Lung (tissue), 12 donors: ENCODE data around the gene CCHCR1. TPM values are rescaled to one million over a fixed set of nuclear protein-coding genes. Genes with fewer than 3 reads are reported as not detected.
A peak's percentile ranks its signal among the peaks of the same experiment; 100 is the strongest.

Experiments used
- ATAC-seq: fragments of 200-7000 bp; cut with Tn5 transposase; one replicate; pipeline ENCODE4 v1.9.1; 2020; ENCODE audit warnings: moderate number of reproducible peaks; ENCODE audit not compliant: insufficient read depth, low FRiP score
- DNase-seq, 3 donors: peaks; one replicate each; pipeline ENCODE4 v3.0.0-alpha.2; 2013 to 2017
- H3K27ac ChIP-seq, 2 donors: one replicate each; pipeline ENCODE4 v1.5.1; 2013; ENCODE audit warnings: mild to moderate bottlenecking in 2 of 2, moderate library complexity in 2 of 2, control low read depth in 1 of 2, inconsistent platforms in 1 of 2, low read depth in 1 of 2, low read length in 1 of 2
- H3K27me3 ChIP-seq, 3 donors: one replicate each; pipeline ENCODE4 v1.5.1; 2013; ENCODE audit warnings: low read length in 2 of 3; ENCODE audit not compliant: control insufficient read depth in 3 of 3, insufficient read depth in 3 of 3
- H3K36me3 ChIP-seq, 4 donors: one replicate each; pipeline ENCODE4 v1.5.1; 2013; ENCODE audit warnings: low read length in 4 of 4, mild to moderate bottlenecking in 1 of 4, moderate library complexity in 1 of 4; ENCODE audit not compliant: control insufficient read depth in 4 of 4, insufficient read depth in 4 of 4
- H3K4me1 ChIP-seq, 5 donors: one replicate each; pipeline ENCODE4 v1.5.1; 2013; ENCODE audit warnings: low read length in 5 of 5, mild to moderate bottlenecking in 2 of 5, moderate library complexity in 1 of 5; ENCODE audit not compliant: control insufficient read depth in 5 of 5, insufficient read depth in 5 of 5
- H3K4me3 ChIP-seq: one replicate; pipeline ENCODE4 v1.5.1; 2013; ENCODE audit warnings: mild to moderate bottlenecking, control low read depth, moderate library complexity
- H3K9ac ChIP-seq, 2 donors: one replicate each; pipeline ENCODE4 v1.5.1; 2013; ENCODE audit warnings: low read length in 2 of 2, control low read depth in 1 of 2; ENCODE audit not compliant: insufficient read depth in 1 of 2
- H3K9me3 ChIP-seq, 4 donors: one replicate each; pipeline ENCODE4 v1.5.1; 2013; ENCODE audit warnings: low read length in 3 of 4, mild to moderate bottlenecking in 1 of 4, moderate library complexity in 1 of 4; ENCODE audit not compliant: control insufficient read depth in 4 of 4, insufficient read depth in 3 of 4
- CTCF ChIP-seq: IDR thresholded peaks from 2 replicates; pipeline ENCODE4 v1.5.1; 2012; ENCODE audit warnings: mild to moderate bottlenecking; ENCODE audit errors: control extremely low read depth, extremely low read depth
- WGBS, 2 donors: extraction: QIAGEN DNeasy Blood & Tissue Kit; methylation state at CpG; one replicate each; pipeline ENCODE4 v1.1.7; 2013; 5-methylcytosine and 5-hydroxymethylcytosine counted together
- polyA plus RNA-seq, 2 donors: library from polyadenylated mRNA; stranded (reverse); fragments of 200-250 nt; gene quantifications; one replicate each; pipeline ENCODE4 v1.2.1, GENCODE V29; 2013
- total RNA-seq, 2 donors: library from RNA; depleted of rRNA in 1 of 2; stranded (reverse); fragments of >200 nt in 1 of 2; gene quantifications; one replicate each; pipeline ENCODE4 v1.2.1, GENCODE V29; 2014 to 2021
- donor health status: control.
- donor health status: control.
- donor health status: Bipolar disorder and iron deficiency.
- donor health status: healthy.
- donor health status: DM: yes; HTN: yes; CAD: no.

CCHCR1 gene
- total and polyA plus RNA-seq, 4 donors, result 11.0 to 32.8 (median 17.2) TPM

- no peaks in the 10 kb centered on the region for H3K9me3 ChIP-seq
- H3K36me3 ChIP-seq, result no peaks in the 10 kb centered on the region
- DNase-seq, result no peak
- H3K27ac ChIP-seq, result peak overlapping the region in 1 of 2 donors; percentile 13
- peaks cover 0 to 21% (median 0%) of the 10 kb centered on the region in 5 donors for H3K4me1 ChIP-seq
- no peak overlapping the region for H3K9ac ChIP-seq
- H3K27me3 ChIP-seq, result peaks cover 0 to 4% (median 0%) of the 10 kb centered on the region in 3 donors
- TF ChIP-seq CTCF, result no peak
- WGBS, 2 donors, result 64 to 67% methylated on average over 12 of the region's 12 CpGs
- no peak for ATAC-seq
- H3K4me3 ChIP-seq, result no peak overlapping the region
Observed at GRCh38 chr6:31125586-31126363, 31.8 kb downstream of the CCHCR1 start.

- ATAC-seq (peak; percentile 43), DNase-seq (peak in 1 of 3 donors; percentile 16)
- H3K4me1 ChIP-seq, result peaks cover 0 to 24% (median 0%) of the 10 kb centered on the region in 5 donors
- no peaks in the 10 kb centered on the region for H3K9me3 ChIP-seq
- no peak overlapping the region for H3K4me3 ChIP-seq
- H3K36me3 ChIP-seq, result no peaks in the 10 kb centered on the region
- H3K27ac ChIP-seq, result peak overlapping the region in 1 of 2 donors; percentile 3
- WGBS, 2 donors, result 33 to 57% methylated on average over 8 of the region's 8 CpGs
- TF ChIP-seq CTCF, result no peak
- peaks cover 0 to 4% (median 0%) of the 10 kb centered on the region in 3 donors for H3K27me3 ChIP-seq
- no peak overlapping the region for H3K9ac ChIP-seq
Observed at GRCh38 chr6:31125162-31125561, 32.4 kb downstream of the CCHCR1 start.

- peak; percentile 47 to 89 (median 88) for DNase-seq
- Histone ChIP-seq H3K36me3 (no peaks in the 10 kb centered on the region), H3K9ac (no peak overlapping the region), H3K9me3 (no peaks in the 10 kb centered on the region), H3K27ac (peak overlapping the region; percentile 24 to 89), H3K4me1 (peaks cover 0 to 24% (median 0%) of the 10 kb centered on the region in 5 donors), H3K27me3 (no peaks in the 10 kb centered on the region), H3K4me3 (no peak overlapping the region)
- peak; percentile 31 for ATAC-seq
- TF ChIP-seq CTCF, result no peak
- 55 to 67% methylated on average over 15 to 16 of the region's 16 CpGs for WGBS, 2 donors
Observed at GRCh38 chr6:31122791-31123706, 34.6 kb downstream of the CCHCR1 start.
